Myocyte (in vitro differentiated cells): ENCODE data around the gene NPIPA5. TPM values are rescaled to one million over a fixed set of nuclear protein-coding genes. Genes with fewer than 3 reads are reported as not detected.

Experiments used
- total RNA-seq: library from RNA; depleted of rRNA; stranded (reverse); fragments of >200 nt; gene quantifications from 2 replicates; pipeline ENCODE4 v1.2.3, GENCODE V29; 2014

The NPIPA5 gene
- total RNA-seq, 1 donor from 2014 or later: 4.7 TPM

Other genes with a start within 250 kb of the NPIPA5 start
- gene MPV17L, start 17.5 kb upstream of the NPIPA5 start, total RNA-seq: not detected in 2 replicates
- gene BMERB1, start 56.3 kb upstream of the NPIPA5 start, total RNA-seq: 17.4 and 29.5 TPM in 2 replicates